SU-DHL-6 (cell line): Measurements from ENCODE around the gene JSRP1.

Experiments
- H2AFZ ChIP-seq: fragments of 200-600 bp; sonication (generic); 2 replicates; pipeline ENCODE4 v1.6.1; 2014; ENCODE audit warnings: low read depth, mild to moderate bottlenecking, moderate library complexity, mixed read lengths, antibody characterized with exemption, low read length; ENCODE audit not compliant: severe bottlenecking
- H3F3A ChIP-seq: fragments of 200-600 bp; shearing (Covaris generic); 2 replicates; pipeline ENCODE4 v1.6.0; 2016; ENCODE audit warnings: antibody characterized with exemption, mild to moderate bottlenecking; ENCODE audit not compliant: insufficient read depth
- H3K27ac ChIP-seq: fragments of 200-600 bp; sonication (generic); 2 replicates; pipeline ENCODE4 v1.5.1; 2016; ENCODE audit warnings: low read depth, mild to moderate bottlenecking, low read length, moderate library complexity, mixed read lengths
- H3K27me3 ChIP-seq: fragments of 200-600 bp; sonication (generic), shearing (Covaris generic); 2 replicates; pipeline ENCODE4 v1.6.0; 2014; ENCODE audit warnings: mild to moderate bottlenecking, low read length
- H3K36me3 ChIP-seq: fragments of 200-600 bp; sonication (generic); 2 replicates; pipeline ENCODE4 v1.6.1; 2014; ENCODE audit warnings: mild to moderate bottlenecking, low read length, mixed read lengths
- H3K4me2 ChIP-seq: fragments of 300-600, 200-600 bp; shearing (Covaris generic), sonication (generic); 2 replicates; pipeline ENCODE4 v1.6.0; 2014; ENCODE audit warnings: low read length, low read depth, mild to moderate bottlenecking; ENCODE audit not compliant: poor library complexity, severe bottlenecking
- H3K4me3 ChIP-seq: fragments of 200-600 bp; sonication (generic); 2 replicates; pipeline ENCODE4 v1.5.1; 2014; ENCODE audit warnings: antibody characterized with exemption, low read length, mild to moderate bottlenecking, mixed read lengths; ENCODE audit not compliant: insufficient read depth, poor library complexity, severe bottlenecking
- H3K79me2 ChIP-seq: fragments of 200-600 bp; sonication (generic); 2 replicates; pipeline ENCODE4 v1.6.1; 2014; ENCODE audit warnings: mild to moderate bottlenecking, low read length, moderate library complexity; ENCODE audit not compliant: insufficient read depth
- H3K9ac ChIP-seq: fragments of 200-600 bp; sonication (generic); 2 replicates; pipeline ENCODE4 v1.7.0; 2014; ENCODE audit warnings: mild to moderate bottlenecking, low read length
- H3K9me2 ChIP-seq: fragments of 200-600 bp; sonication (generic); replicated peaks from 2 replicates; pipeline ENCODE4 v1.6.1; 2014; ENCODE audit warnings: low read length; ENCODE audit not compliant: insufficient read depth
- H3K9me3 ChIP-seq: fragments of 200-600 bp; sonication (generic); 2 replicates; pipeline ENCODE4 v1.6.1; 2014; ENCODE audit warnings: low read length, mixed read lengths; ENCODE audit not compliant: insufficient read depth
- H4K20me1 ChIP-seq: fragments of 200-600 bp; sonication (generic); 2 replicates; pipeline ENCODE4 v1.6.1; 2014; ENCODE audit warnings: low read depth, mild to moderate bottlenecking, antibody characterized with exemption, low read length, moderate library complexity, mixed read lengths
- EZH2phosphoT487 ChIP-seq: fragments of 200-600 bp; sonication (generic), shearing (Covaris generic); conservative IDR thresholded peaks from 2 replicates; pipeline ENCODE4 v1.6.1; 2018; ENCODE audit warnings: mild to moderate bottlenecking, antibody characterized with exemption, low read length, moderate library complexity, mixed read lengths
- TF ChIP-seq, protein P1 (sequence below): fragments of 200-600 bp; sonication (generic); IDR thresholded peaks from one replicate; pipeline ENCODE4 v1.5.1; 2017; ENCODE audit warnings: antibody characterized with exemption, mild to moderate bottlenecking, low read length, moderate library complexity; ENCODE audit not compliant: insufficient read depth, poor library complexity, severe bottlenecking

The JSRP1 gene

DNA sequence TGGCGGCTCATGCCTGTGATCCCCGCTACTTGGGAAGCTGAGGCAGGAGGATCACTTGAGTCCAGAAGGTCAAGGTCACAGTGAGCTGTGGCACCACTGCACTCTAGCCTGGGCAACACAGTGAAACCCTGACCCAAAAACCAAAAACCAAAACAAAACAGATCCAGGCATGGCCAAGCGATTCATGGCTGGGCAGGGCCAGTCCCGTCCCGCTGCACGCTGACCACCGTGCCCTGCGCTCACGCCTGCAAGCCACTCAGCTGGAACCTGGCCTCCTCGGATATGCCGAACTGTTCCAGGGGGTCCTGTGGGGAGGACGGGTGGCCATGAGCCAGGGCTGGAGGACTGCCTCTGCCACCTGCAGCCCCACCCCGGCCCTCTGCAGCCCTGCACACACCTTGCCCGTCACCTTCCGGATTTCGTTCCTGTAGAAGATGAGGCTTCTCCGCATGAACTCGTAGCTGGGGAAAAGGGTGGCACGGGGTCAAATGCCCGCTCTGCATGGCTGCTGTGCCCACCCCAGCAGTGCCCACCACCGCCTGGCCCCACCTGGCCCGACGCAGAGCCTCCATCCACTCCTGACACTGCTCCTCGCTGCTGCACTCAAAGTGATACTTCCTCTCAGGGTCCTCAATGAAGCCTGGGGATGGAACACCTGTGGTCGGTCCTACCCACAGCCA, 22.5 kb downstream of the JSRP1 start:
- Histone ChIP-seq H3K9ac (peak overlapping the region; percentile 95; the same call in 1 of the 2 replicates), H3F3A (peaks cover 20% of the 10 kb centered on the region; the same call in 1 of the 2 replicates), H3K9me3 (no peaks in the 10 kb centered on the region), H3K9me2 (no peaks in the 10 kb centered on the region), H2AFZ (no peak overlapping the region), H3K4me3 (peak overlapping the region; percentile 1), H3K79me2 (peaks cover 50% of the 10 kb centered on the region), H3K36me3 (no peaks in the 10 kb centered on the region), H4K20me1 (0 out of 2 replicates have a peak, but pooled peaks cover 2% of the 10 kb centered on the region), H3K4me2 (peak overlapping the region; percentile 97), H3K27ac (peak overlapping the region; percentile 81), H3K27me3 (no peaks in the 10 kb centered on the region)
- TF ChIP-seq, protein P1, sequence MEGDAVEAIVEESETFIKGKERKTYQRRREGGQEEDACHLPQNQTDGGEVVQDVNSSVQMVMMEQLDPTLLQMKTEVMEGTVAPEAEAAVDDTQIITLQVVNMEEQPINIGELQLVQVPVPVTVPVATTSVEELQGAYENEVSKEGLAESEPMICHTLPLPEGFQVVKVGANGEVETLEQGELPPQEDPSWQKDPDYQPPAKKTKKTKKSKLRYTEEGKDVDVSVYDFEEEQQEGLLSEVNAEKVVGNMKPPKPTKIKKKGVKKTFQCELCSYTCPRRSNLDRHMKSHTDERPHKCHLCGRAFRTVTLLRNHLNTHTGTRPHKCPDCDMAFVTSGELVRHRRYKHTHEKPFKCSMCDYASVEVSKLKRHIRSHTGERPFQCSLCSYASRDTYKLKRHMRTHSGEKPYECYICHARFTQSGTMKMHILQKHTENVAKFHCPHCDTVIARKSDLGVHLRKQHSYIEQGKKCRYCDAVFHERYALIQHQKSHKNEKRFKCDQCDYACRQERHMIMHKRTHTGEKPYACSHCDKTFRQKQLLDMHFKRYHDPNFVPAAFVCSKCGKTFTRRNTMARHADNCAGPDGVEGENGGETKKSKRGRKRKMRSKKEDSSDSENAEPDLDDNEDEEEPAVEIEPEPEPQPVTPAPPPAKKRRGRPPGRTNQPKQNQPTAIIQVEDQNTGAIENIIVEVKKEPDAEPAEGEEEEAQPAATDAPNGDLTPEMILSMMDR, result no peak
- TF ChIP-seq EZH2phosphoT487, result no peak

DNA sequence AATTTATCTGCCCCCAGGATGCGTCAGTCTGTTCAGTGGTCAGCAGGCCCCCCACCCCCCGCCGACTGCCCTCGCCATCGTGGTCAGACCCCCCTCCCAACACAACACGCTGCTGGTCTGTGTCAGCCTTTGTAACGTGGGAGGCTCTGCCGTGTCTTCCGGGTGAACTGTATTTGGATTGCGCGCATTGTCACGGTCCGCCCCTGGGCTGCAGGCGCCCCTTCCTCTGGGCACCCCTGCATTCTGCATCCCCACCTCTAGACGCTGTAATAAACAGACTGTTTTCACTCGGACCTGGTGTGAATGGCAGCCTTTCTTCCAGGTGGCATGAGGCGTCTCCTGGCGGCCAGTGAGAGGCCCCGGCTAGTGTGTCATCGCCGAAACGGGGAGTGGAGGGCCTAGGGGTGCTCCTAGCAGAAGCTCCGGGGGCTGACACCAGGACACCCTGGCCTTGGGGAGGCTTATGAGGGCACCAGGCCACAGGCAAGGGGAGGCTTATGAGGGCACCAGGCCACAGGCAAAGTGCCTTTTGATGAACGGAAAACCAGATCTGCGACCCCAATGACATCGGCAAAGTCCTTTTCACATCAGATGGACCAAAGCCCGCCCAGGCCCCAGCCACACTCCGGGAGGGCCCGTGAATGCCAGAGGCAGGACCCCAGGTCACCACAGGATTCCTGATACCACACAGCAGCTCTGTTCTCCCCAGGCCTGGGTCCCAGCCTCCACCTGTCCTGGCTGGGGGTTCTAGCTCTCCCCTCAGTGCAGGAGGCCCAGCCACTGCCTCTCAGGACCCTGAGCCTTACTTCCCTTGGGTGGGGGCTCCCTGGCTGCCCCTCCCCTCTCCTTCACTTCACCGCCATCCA, 23.7 kb downstream of the JSRP1 start:
- 0 out of 2 replicates have a peak overlapping the region, but pooled peaks have one; percentile 95 for H3K9ac ChIP-seq
- H3K4me3 ChIP-seq, result no peak overlapping the region
- H2AFZ ChIP-seq, result no peak overlapping the region
- no peaks in the 10 kb centered on the region for H3K36me3 ChIP-seq
- TF ChIP-seq EZH2phosphoT487, result no peak
- TF ChIP-seq, protein P1, result no peak
- no peaks in the 10 kb centered on the region for H4K20me1 ChIP-seq
- H3K4me2 ChIP-seq, result peak overlapping the region; percentile 9
- H3F3A ChIP-seq, result peaks cover 26% of the 10 kb centered on the region
- no peaks in the 10 kb centered on the region for H3K27me3 ChIP-seq
- no peaks in the 10 kb centered on the region for H3K9me2 ChIP-seq
- no peaks in the 10 kb centered on the region for H3K9me3 ChIP-seq
- peak overlapping the region; percentile 81 for H3K27ac ChIP-seq
- H3K79me2 ChIP-seq, result peaks cover 43% of the 10 kb centered on the region

DNA sequence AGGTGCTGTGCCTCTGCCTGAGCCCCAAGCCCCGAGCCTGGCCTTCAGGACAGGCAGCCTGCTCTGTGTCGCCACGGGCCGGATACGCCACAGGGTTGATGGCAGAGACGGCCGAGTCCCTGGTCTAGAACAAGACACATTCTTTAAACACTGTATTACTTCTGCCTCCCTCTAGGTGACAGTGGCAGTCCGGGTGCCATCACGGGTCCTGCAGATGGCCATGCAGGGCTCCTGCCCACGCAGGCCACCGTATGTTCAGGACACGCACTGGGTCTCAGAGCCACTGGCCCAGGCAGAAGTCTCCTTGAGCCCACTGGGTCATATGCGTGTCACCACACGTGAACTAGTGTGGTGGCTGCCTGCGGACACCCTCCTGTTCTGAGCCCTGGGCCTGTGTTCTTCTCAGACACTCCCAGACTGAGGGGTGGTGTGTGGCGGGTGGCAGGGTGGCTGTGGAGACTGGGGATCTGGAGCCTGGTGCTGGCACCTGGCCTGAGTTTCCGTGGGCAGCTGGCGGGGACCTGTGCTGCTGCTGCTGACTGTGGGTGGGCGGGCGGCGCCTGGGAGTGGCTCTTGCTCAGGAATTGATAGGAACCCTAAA, 24.5 kb downstream of the JSRP1 start:
- Histone ChIP-seq H3K79me2 (peaks cover 35% of the 10 kb centered on the region), H3K9me2 (no peaks in the 10 kb centered on the region), H3K27me3 (no peaks in the 10 kb centered on the region), H3K36me3 (no peaks in the 10 kb centered on the region), H3K4me3 (no peak overlapping the region), H2AFZ (no peak overlapping the region), H3K9ac (no peak overlapping the region), H4K20me1 (no peaks in the 10 kb centered on the region), H3K4me2 (no peak overlapping the region), H3K9me3 (no peaks in the 10 kb centered on the region), H3K27ac (peak overlapping the region; percentile 30; the same call in 1 of the 2 replicates), H3F3A (peaks cover 30% of the 10 kb centered on the region)
- TF ChIP-seq, protein P1, result no peak
- no peak for TF ChIP-seq EZH2phosphoT487
